GM23338 (cell line): ENCODE measurements around the gene TSFM. TPM values are rescaled to one million over a fixed set of nuclear protein-coding genes. Genes with fewer than 3 reads are reported as not detected.

ENCODE experiments used
- ATAC-seq: fragments of 200-7000 bp; cut with Tn5 transposase; 3 replicates; pipeline ENCODE4 v1.9.1; 2020
- DNase-seq: peaks from one replicate; pipeline ENCODE4 v3.0.0-alpha.2; 2015; ENCODE audit warnings: low spot score
- H2AFZ ChIP-seq: fragments of 200-600 bp; sonication (generic); 2 replicates; pipeline ENCODE4 v1.8.0; 2016; ENCODE audit warnings: antibody characterized with exemption, mild to moderate bottlenecking, moderate library complexity
- H3F3A ChIP-seq: fragments of 200-600 bp; sonication (generic); replicated peaks from 2 replicates; pipeline ENCODE4 v1.8.0; 2017; ENCODE audit warnings: antibody characterized with exemption, mixed run types, low read depth
- H3K27ac ChIP-seq: fragments of 200-600 bp; sonication (generic); 2 replicates; pipeline ENCODE4 v1.6.1; 2016; ENCODE audit warnings: low read depth
- H3K27me3 ChIP-seq: fragments of 200-600 bp; sonication (generic); 2 replicates; pipeline ENCODE4 v1.8.0; 2016; ENCODE audit warnings: mild to moderate bottlenecking, mixed run types, moderate library complexity; ENCODE audit not compliant: insufficient read depth
- H3K36me3 ChIP-seq: fragments of 200-600 bp; sonication (generic); 2 replicates; pipeline ENCODE4 v1.8.0; 2016; ENCODE audit warnings: mild to moderate bottlenecking; ENCODE audit not compliant: insufficient read depth
- H3K4me1 ChIP-seq: fragments of 200-600 bp; sonication (generic); 2 replicates; pipeline ENCODE4 v1.8.0; 2016; ENCODE audit warnings: mild to moderate bottlenecking, moderate library complexity; ENCODE audit not compliant: insufficient read depth
- H3K4me2 ChIP-seq: fragments of 200-600 bp; sonication (generic); 2 replicates; pipeline ENCODE4 v1.7.1; 2017; ENCODE audit warnings: mixed run types
- H3K4me3 ChIP-seq: fragments of 200-600 bp; sonication (generic); 2 replicates; pipeline ENCODE4 v1.6.1; 2016; ENCODE audit warnings: mixed run types
- H3K79me2 ChIP-seq: fragments of 200-600 bp; sonication (generic); replicated peaks from 2 replicates; pipeline ENCODE4 v1.8.0; 2017; ENCODE audit warnings: mild to moderate bottlenecking; ENCODE audit not compliant: insufficient read depth
- H3K9me2 ChIP-seq: fragments of 200-600 bp; sonication (generic); 2 replicates; pipeline ENCODE4 v1.8.0; 2017; ENCODE audit not compliant: insufficient read depth
- H4K20me1 ChIP-seq: fragments of 200-600 bp; sonication (generic); replicated peaks from 2 replicates; pipeline ENCODE4 v1.8.0; 2017; ENCODE audit warnings: mild to moderate bottlenecking; ENCODE audit not compliant: insufficient read depth
- H3K27ac Mint-ChIP-seq: 2 replicates; pipeline ENCODE4 v1.8.0; 2020; ENCODE audit warnings: inconsistent platforms, mild to moderate bottlenecking, moderate library complexity, mixed read lengths
- H3K27me3 Mint-ChIP-seq: 3 replicates; pipeline ENCODE4 v1.8.0; 2022; ENCODE audit warnings: low read depth, mild to moderate bottlenecking, moderate library complexity, mixed read lengths, inconsistent platforms; ENCODE audit not compliant: insufficient read depth, poor library complexity
- H3K36me3 Mint-ChIP-seq: 3 replicates; pipeline ENCODE4 v1.8.0; 2021; ENCODE audit warnings: low read depth, mild to moderate bottlenecking, inconsistent platforms, moderate library complexity, mixed read lengths
- H3K4me1 Mint-ChIP-seq: 3 replicates; pipeline ENCODE4 v1.8.0; 2020; ENCODE audit warnings: mild to moderate bottlenecking, inconsistent platforms, mixed read lengths
- H3K4me3 Mint-ChIP-seq: 3 replicates; pipeline ENCODE4 v1.8.0; 2021; ENCODE audit warnings: moderate library complexity, mild to moderate bottlenecking, inconsistent platforms, mixed read lengths
- H3K9me3 Mint-ChIP-seq: 3 replicates; pipeline ENCODE4 v1.8.0; 2020; ENCODE audit warnings: moderate library complexity, mild to moderate bottlenecking, inconsistent platforms, mixed read lengths
- CREB1 ChIP-seq: fragments of 250-450 bp; sonication (Bioruptor Pico); IDR thresholded peaks from 2 replicates; pipeline ENCODE4 v1.5.0; 2020; ENCODE audit warnings: low read depth, mild to moderate bottlenecking, moderate library complexity
- CTCF ChIP-seq, 2 experiments: fragments of 200-600 bp in 1 of 2; sonication (generic) in 1 of 2; conservative IDR thresholded peaks; 2 replicates each; pipeline versions ENCODE4 v1.5.1 to v1.6.1; 2016 to 2017; ENCODE audit warnings: antibody characterized with exemption in 2 of 2, low read depth in 2 of 2, mild to moderate bottlenecking in 2 of 2, moderate library complexity in 1 of 2
- ETS1 ChIP-seq: IDR thresholded peaks from 2 replicates; pipeline ENCODE4 v1.6.1; 2016; ENCODE audit warnings: antibody characterized with exemption
- EZH2phosphoT487 ChIP-seq: fragments of 200-600 bp; sonication (generic); IDR thresholded peaks from one replicate; pipeline ENCODE4 v1.8.1; 2018; ENCODE audit warnings: antibody characterized with exemption; ENCODE audit not compliant: unreplicated experiment
- JUNB ChIP-seq: IDR thresholded peaks from one replicate; pipeline ENCODE4 v1.6.1; 2016; ENCODE audit warnings: antibody characterized with exemption; ENCODE audit not compliant: unreplicated experiment
- POLR2AphosphoS5 ChIP-seq: IDR thresholded peaks from 2 replicates; pipeline ENCODE4 v1.6.1; 2016; ENCODE audit warnings: antibody characterized with exemption, low read depth
- REST ChIP-seq: IDR thresholded peaks from one replicate; pipeline ENCODE4 v1.6.1; 2018; ENCODE audit warnings: antibody characterized with exemption; ENCODE audit not compliant: unreplicated experiment
- STAT1 ChIP-seq: IDR thresholded peaks from one replicate; pipeline ENCODE4 v1.6.1; 2016; ENCODE audit warnings: antibody characterized with exemption; ENCODE audit not compliant: unreplicated experiment
- ZNF114 ChIP-seq: fragments of 250-450 bp; sonication (Bioruptor Pico); IDR thresholded peaks from 2 replicates; pipeline ENCODE4 v1.5.0; 2020; ENCODE audit warnings: mild to moderate bottlenecking, moderate library complexity
- ZNF331 ChIP-seq: fragments of 250-450 bp; sonication (Bioruptor Pico); IDR thresholded peaks from 2 replicates; pipeline ENCODE4 v1.5.0; 2020; ENCODE audit warnings: low read depth, mild to moderate bottlenecking, moderate library complexity
- polyA plus RNA-seq: library from polyadenylated mRNA; unstranded; fragments of >200 nt; fragmentation: Nextera tagmentation; extraction: Ambion mirVana; gene quantifications from 2 replicates; pipeline ENCODE4 v1.2.1, GENCODE V29; 2016
- total RNA-seq: library from RNA; depleted of rRNA; stranded (reverse); fragments of >200 nt; shearing (Covaris generic); gene quantifications from 2 replicates; pipeline ENCODE4 v1.2.3, GENCODE V29; 2014

TSFM gene
- total and polyA plus RNA-seq, 2 experiments from 2014 or later: 29.5 to 43.1 TPM

- Histone ChIP-seq H3F3A (no peaks in the 10 kb centered on the region), H3K4me2 (no peak overlapping the region), H4K20me1 (no peaks in the 10 kb centered on the region; the same call in 1 of the 2 replicates), H2AFZ (no peak overlapping the region), H3K36me3 (no peaks in the 10 kb centered on the region), H3K27me3 (peaks cover 15% of the 10 kb centered on the region), H3K9me2 (no peaks in the 10 kb centered on the region), H3K4me3 (no peak overlapping the region), H3K79me2 (peaks cover 2% of the 10 kb centered on the region), H3K4me1 (no peaks in the 10 kb centered on the region), H3K27ac (no peak overlapping the region)
- TF ChIP-seq POLR2AphosphoS5 (no peak), EZH2phosphoT487 (no peak), CREB1 (no peak), JUNB (no peak), ZNF114 (CRISPR knock-in tag) (no peak), ETS1 (no peak), CTCF (conservative IDR thresholded peaks at IDR 0.05; ENCODE audit: low read depth in 2 of 2) (no peak), ZNF331 (CRISPR knock-in tag) (no peak), REST (no peak), STAT1 (no peak)
- Mint-ChIP-seq H3K4me3 (no peak overlapping the region), H3K9me3 (no peaks in the 10 kb centered on the region; the same call in 2 of the 3 replicates), H3K27ac (no peak overlapping the region), H3K4me1 (peaks cover under 1% of the 10 kb centered on the region; the same call in 2 of the 3 replicates), H3K27me3 (peaks cover 5% of the 10 kb centered on the region), H3K36me3 (0 out of 3 replicates have a peak, but pooled peaks cover 3% of the 10 kb centered on the region)
- ATAC-seq (no peak), DNase-seq (no peak)
Observed at GRCh38 chr12:57777911-57778310, 4.7 kb upstream of the TSFM start.

GRCh38 chr12:57779736-57780135, 2.9 kb upstream of the TSFM start:
- no peak for TF ChIP-seq CTCF (conservative IDR thresholded peaks at IDR 0.05; ENCODE audit: low read depth in 2 of 2)
- no peak for TF ChIP-seq CREB1
- TF ChIP-seq JUNB: no peak
- no peak for TF ChIP-seq POLR2AphosphoS5
- no peak for TF ChIP-seq STAT1
- TF ChIP-seq ZNF114 (CRISPR knock-in tag): no peak
- H3K27ac ChIP-seq: no peak overlapping the region
- H3K79me2 ChIP-seq: peaks cover 18% of the 10 kb centered on the region
- no peak overlapping the region for H3K4me2 ChIP-seq
- peaks cover 5% of the 10 kb centered on the region; the same call in 1 of the 2 replicates for H3K4me1 ChIP-seq
- ATAC-seq (no peak), DNase-seq (no peak)
- Mint-ChIP-seq H3K9me3 (no peaks in the 10 kb centered on the region), H3K4me1 (peaks cover 4% of the 10 kb centered on the region; the same call in 1 of the 3 replicates), H3K4me3 (no peak overlapping the region), H3K36me3 (peaks cover 11% of the 10 kb centered on the region; the same call in 1 of the 3 replicates), H3K27me3 (peaks cover 2% of the 10 kb centered on the region), H3K27ac (no peak overlapping the region)
- no peaks in the 10 kb centered on the region for H3K9me2 ChIP-seq
- no peaks in the 10 kb centered on the region for H3K27me3 ChIP-seq
- H3F3A ChIP-seq: no peaks in the 10 kb centered on the region
- H4K20me1 ChIP-seq: no peaks in the 10 kb centered on the region
- H2AFZ ChIP-seq: no peak overlapping the region
- H3K36me3 ChIP-seq: no peaks in the 10 kb centered on the region
- no peak overlapping the region for H3K4me3 ChIP-seq
